Gastroesophageal sphincter (tissue), 4 donors: Measurements from ENCODE around the gene HTR2A. TPM values are rescaled to one million over a fixed set of nuclear protein-coding genes. Genes with fewer than 3 reads are reported as not detected.

ENCODE experiments used
- ATAC-seq: fragments of 150-250 bp; one replicate; pipeline ENCODE4 v1.9.1; 2016; ENCODE audit warnings: mild to moderate bottlenecking, moderate library complexity
- H3K27ac ChIP-seq, 4 donors: fragments of 200-600 bp; sonication (generic) in 3 of 4; 1 replicate in 3 of 4; 2 replicates in 1 of 4; pipeline ENCODE4 v1.5.1; 2016 to 2019
- H3K27me3 ChIP-seq: fragments of 200-600 bp; sonication (generic); one replicate; pipeline ENCODE4 v1.5.1; 2019
- H3K36me3 ChIP-seq, 2 donors: fragments of 200-600 bp; sonication (generic); one replicate each; pipeline ENCODE4 v1.5.1; 2019; ENCODE audit warnings: control low read depth in 1 of 2
- H3K4me1 ChIP-seq, 3 donors: fragments of 200-600 bp; sonication (generic); 1 replicate in 2 of 3; 2 replicates in 1 of 3; pipeline ENCODE4 v1.5.1; 2016 to 2019; ENCODE audit warnings: control low read depth in 2 of 3
- H3K4me3 ChIP-seq, 2 donors: fragments of 200-600 bp; sonication (generic); one replicate each; pipeline ENCODE4 v1.5.1; 2019; ENCODE audit warnings: mild to moderate bottlenecking in 1 of 2, moderate library complexity in 1 of 2
- H3K9me3 ChIP-seq, 3 donors: fragments of 200-600 bp; sonication (generic); one replicate each; pipeline ENCODE4 v1.5.1; 2017 to 2019; ENCODE audit warnings: control low read depth in 2 of 3
- EP300 ChIP-seq: sonication (generic); formaldehyde crosslinking; IDR thresholded peaks from one replicate; pipeline ENCODE4 v1.6.1; 2017; ENCODE audit warnings: antibody characterized with exemption, mild to moderate bottlenecking
- POLR2A ChIP-seq, 2 donors: fragments of 450-650 bp; IDR thresholded peaks; one replicate each; pipeline ENCODE4 v1.6.1; 2017; ENCODE audit warnings: antibody characterized with exemption in 2 of 2, mild to moderate bottlenecking in 2 of 2, moderate library complexity in 1 of 2
- POLR2AphosphoS5 ChIP-seq: sonication (generic); formaldehyde crosslinking; IDR thresholded peaks from one replicate; pipeline ENCODE4 v1.6.1; 2017; ENCODE audit warnings: antibody characterized with exemption
- WGBS, 2 donors: methylation state at CpG; one replicate each; pipeline ENCODE4 v1.1.5; 2018; ENCODE audit warnings: low coverage in 1 of 2; 5-methylcytosine and 5-hydroxymethylcytosine counted together
- total RNA-seq, 4 donors: library from RNA; depleted of rRNA; stranded (reverse); fragments of >200 nt; gene quantifications; one replicate each; pipeline ENCODE4 v1.1.0, GENCODE V29; 2016
- TF ChIP-seq, protein P1 (sequence below), 4 experiments: fragments of 200-600 bp in 2 of 4; fragments of 450-650 bp in 2 of 4; sonication (generic) in 1 of 4; IDR thresholded peaks; one replicate each; pipeline ENCODE4 v1.5.1; 2017 to 2019; ENCODE audit warnings: antibody characterized with exemption in 4 of 4, mild to moderate bottlenecking in 2 of 4, moderate library complexity in 2 of 4

The HTR2A gene
- total RNA-seq, 4 donors from 2014 or later, result 0.40 to 1.7 (median 0.54) TPM

DNA sequence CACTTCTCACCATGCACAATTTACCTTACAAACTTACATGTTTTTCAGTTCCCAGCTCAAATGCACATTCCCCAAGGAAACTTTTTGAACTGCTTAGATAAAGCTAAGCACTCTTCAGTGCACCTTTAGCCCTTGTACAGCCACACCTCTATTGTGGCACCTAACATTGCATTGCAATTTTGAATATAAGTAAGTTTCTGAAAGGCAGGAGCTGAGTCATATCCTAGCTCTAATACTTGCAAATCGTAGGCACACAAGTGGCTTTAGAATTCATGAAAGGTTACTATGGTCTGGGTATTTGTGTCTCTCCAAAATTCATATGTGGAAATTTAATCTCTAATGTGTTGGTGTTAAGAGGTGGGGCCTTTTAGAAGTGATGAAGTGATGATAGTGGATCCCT is 95.0 kb downstream of the HTR2A start:
- Histone ChIP-seq H3K36me3 (no peaks in the 10 kb centered on the region), H3K27ac (no peak overlapping the region), H3K4me1 (peaks cover 0 to 13% (median 5%) of the 10 kb centered on the region in 3 donors), H3K9me3 (no peaks in the 10 kb centered on the region), H3K27me3 (no peaks in the 10 kb centered on the region), H3K4me3 (no peak overlapping the region)
- TF ChIP-seq POLR2A (IDR thresholded peaks at IDR 0.05), result no peak
- TF ChIP-seq EP300, result no peak
- TF ChIP-seq POLR2AphosphoS5, result no peak
- TF ChIP-seq, protein P1, sequence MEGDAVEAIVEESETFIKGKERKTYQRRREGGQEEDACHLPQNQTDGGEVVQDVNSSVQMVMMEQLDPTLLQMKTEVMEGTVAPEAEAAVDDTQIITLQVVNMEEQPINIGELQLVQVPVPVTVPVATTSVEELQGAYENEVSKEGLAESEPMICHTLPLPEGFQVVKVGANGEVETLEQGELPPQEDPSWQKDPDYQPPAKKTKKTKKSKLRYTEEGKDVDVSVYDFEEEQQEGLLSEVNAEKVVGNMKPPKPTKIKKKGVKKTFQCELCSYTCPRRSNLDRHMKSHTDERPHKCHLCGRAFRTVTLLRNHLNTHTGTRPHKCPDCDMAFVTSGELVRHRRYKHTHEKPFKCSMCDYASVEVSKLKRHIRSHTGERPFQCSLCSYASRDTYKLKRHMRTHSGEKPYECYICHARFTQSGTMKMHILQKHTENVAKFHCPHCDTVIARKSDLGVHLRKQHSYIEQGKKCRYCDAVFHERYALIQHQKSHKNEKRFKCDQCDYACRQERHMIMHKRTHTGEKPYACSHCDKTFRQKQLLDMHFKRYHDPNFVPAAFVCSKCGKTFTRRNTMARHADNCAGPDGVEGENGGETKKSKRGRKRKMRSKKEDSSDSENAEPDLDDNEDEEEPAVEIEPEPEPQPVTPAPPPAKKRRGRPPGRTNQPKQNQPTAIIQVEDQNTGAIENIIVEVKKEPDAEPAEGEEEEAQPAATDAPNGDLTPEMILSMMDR (IDR thresholded peaks at IDR 0.05), result no peak
- no peak for ATAC-seq
- WGBS, 2 donors, result 60 to 63% methylated on average over 1 of the region's 1 CpG

DNA sequence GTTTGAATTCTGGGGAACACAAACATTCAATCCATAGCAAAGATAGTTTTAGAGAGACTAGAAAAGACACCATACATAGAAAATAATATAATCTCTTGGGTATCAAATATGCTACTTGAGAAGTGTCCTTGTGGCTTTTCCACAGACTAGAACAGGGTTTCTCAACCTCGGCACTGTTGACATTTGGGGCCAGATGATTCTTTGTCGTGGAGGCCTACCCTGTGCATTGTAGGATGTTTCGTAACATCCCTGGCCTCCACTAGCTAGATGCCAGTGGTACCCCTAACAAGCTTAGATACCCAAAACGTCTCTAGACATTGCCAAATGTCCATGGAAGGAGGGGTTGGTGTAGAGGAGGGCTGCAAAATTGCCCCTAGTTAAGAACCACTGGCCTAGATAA is 97.7 kb downstream of the HTR2A start:
- ATAC-seq, result no peak
- Histone ChIP-seq H3K4me1 (peaks cover 13 to 36% (median 22%) of the 10 kb centered on the region in 3 donors), H3K9me3 (no peaks in the 10 kb centered on the region), H3K4me3 (no peak overlapping the region), H3K36me3 (no peaks in the 10 kb centered on the region), H3K27me3 (no peaks in the 10 kb centered on the region), H3K27ac (no peak overlapping the region)
- TF ChIP-seq POLR2A (IDR thresholded peaks at IDR 0.05) (no peak), POLR2AphosphoS5 (no peak), EP300 (no peak)
- TF ChIP-seq, protein P1 (IDR thresholded peaks at IDR 0.05), result no peak
- 87 to 91% methylated on average over 4 of the region's 4 CpGs for WGBS, 2 donors

DNA sequence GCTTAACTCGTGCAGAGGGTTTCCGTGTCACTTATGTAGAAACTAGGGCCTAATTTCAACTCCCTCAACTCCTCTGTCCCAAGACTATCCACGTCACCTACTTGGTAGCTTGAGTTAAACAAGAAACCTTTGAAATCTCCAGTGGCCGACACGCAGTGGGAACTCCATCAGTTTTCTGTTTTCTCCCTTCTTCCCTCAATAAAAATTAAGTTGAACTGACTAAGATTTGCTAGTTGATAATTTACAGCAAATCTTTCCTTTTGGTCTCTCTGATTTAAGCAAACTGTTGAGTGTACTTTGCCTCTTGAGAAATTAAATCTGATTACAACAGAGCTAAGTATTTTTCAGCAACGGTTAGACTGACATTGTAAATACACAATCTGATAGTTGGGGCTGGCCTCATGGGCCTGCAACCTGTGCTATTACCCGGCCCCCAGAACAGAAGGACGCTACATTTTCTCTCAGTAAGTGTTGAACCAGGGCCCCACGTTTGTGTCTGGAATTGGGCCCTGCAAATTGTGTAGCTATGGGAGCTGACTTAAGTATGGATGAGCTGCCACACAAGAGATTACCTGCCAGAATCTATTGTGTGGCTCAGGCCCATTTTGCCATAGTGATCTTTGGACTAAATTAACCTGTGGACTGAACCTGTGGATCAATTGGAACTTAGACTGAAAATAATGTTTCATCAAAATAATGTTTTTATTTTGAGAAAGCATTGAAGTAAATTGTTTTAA is 99.2 kb downstream of the HTR2A start:
- ATAC-seq, result peak; percentile 51
- H3K4me1 ChIP-seq, result peaks cover 16 to 46% (median 23%) of the 10 kb centered on the region in 3 donors
- WGBS, 2 donors, result 12 to 13% methylated on average over 3 to 6 of the region's 9 CpGs

DNA sequence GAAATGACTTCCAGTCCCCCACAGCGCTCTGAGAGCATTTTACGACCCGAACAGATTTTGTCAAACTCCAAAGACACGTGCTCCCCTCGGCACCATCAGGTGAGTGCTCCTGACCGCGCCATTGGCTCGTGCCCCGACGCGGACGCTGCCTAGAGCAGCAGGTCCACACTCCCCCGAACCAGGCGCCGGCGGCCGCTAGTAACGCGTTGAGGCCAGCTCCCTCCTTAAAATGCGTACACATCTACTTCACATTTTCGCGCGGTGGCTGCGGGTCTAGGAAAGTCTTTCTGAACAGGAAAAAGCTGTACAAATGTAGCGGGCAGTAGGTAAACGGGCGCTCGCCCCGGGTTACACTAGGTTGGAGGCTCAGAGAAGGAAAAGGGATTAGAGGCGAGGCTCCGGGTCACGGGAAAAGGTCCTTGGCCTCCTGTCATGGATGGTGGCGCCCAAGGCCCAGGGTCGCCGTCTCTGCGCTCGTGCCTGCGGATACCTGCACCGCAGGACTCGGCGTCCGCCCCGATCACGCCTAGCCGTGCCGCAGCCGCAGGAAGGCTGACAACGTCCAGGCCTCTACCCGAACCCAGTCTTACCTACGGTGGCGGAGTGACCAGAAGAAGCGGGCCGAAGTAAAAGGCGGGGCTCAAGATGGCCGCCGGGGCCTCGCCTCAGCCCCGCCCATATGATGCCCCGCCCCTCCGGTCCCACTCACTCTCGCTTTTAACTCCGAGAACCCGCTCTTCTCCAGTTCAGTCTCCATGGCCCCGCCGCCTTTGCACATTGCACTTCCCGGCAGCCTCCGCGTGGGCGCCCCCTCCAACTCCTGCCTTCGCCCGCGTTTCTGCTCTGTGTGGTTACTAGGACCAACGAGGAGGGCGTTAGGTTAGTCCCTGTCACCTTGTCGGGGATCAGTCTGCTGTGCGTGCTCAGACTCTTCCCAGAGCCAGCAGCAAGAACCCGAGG is 100.1 kb downstream of the HTR2A start, which contains the start of gene ESD:
TSS of gene ESD (minus strand) at position 647 of the 960 bp plus-strand sequence. CDS start 5,748 bp downstream, outside the sequence.
- Histone ChIP-seq H3K4me3 (peak within 1 kb of the TSS; percentile 49 to 80), H3K4me1 (peaks cover 16 to 53% (median 23%) of the 10 kb centered on the region in 3 donors), H3K27me3 (no peaks in the 10 kb centered on the region), H3K27ac (peak within 1 kb of the TSS; percentile 44 to 95 (median 93)), H3K9me3 (no peaks in the 10 kb centered on the region), H3K36me3 (no peaks in the 10 kb centered on the region)
- TF ChIP-seq EP300 (no peak), POLR2A (IDR thresholded peaks at IDR 0.05) (peak; percentile 54 to 57), POLR2AphosphoS5 (peak; percentile 83)
- TF ChIP-seq, protein P1 (IDR thresholded peaks at IDR 0.05), result peak in 2 of 4 experiments; percentile 6 to 10
- peak; percentile 96 for ATAC-seq
- WGBS, 2 donors, result 0 to 3% methylated on average over 5 to 7 of the region's 77 CpGs

More for the DNA sequence above, 99.2 kb downstream of the HTR2A start:
- no peaks in the 10 kb centered on the region for H3K9me3 ChIP-seq
- no peaks in the 10 kb centered on the region for H3K36me3 ChIP-seq
- TF ChIP-seq EP300 (no peak), POLR2A (IDR thresholded peaks at IDR 0.05) (no peak), POLR2AphosphoS5 (no peak)
- TF ChIP-seq, protein P1 (IDR thresholded peaks at IDR 0.05), result no peak
- H3K4me3 ChIP-seq, result peak overlapping the region; percentile 49 to 80
- no peaks in the 10 kb centered on the region for H3K27me3 ChIP-seq
- H3K27ac ChIP-seq, result peak overlapping the region; percentile 44 to 95 (median 93)
